T-helper 1 cell treated with Interleukin-12 subunit alpha and Interleukin-12 subunit beta and Interleukin-4 antibody, amounts not matched to agents 30 μg/mL and 1 μg/mL, for 36 hours (primary cell): ENCODE results near the gene GABRA5.

Experiments used
- H3K27ac Mint-ChIP-seq: one replicate; pipeline ENCODE4 v1.8.0; 2021; ENCODE audit warnings: mild to moderate bottlenecking, mixed read lengths
- H3K27me3 Mint-ChIP-seq: one replicate; pipeline ENCODE4 v1.8.0; 2021; ENCODE audit warnings: low read depth, mixed read lengths
- H3K36me3 Mint-ChIP-seq: one replicate; pipeline ENCODE4 v1.8.0; 2021; ENCODE audit warnings: low read depth, mixed read lengths
- H3K4me1 Mint-ChIP-seq: one replicate; pipeline ENCODE4 v1.8.0; 2021; ENCODE audit warnings: low read depth, mixed read lengths
- H3K4me3 Mint-ChIP-seq: one replicate; pipeline ENCODE4 v1.8.0; 2021; ENCODE audit warnings: mild to moderate bottlenecking, moderate library complexity, mixed read lengths
- H3K9me3 Mint-ChIP-seq: one replicate; pipeline ENCODE4 v1.8.0; 2021; ENCODE audit warnings: mixed read lengths

The GABRA5 gene

DNA sequence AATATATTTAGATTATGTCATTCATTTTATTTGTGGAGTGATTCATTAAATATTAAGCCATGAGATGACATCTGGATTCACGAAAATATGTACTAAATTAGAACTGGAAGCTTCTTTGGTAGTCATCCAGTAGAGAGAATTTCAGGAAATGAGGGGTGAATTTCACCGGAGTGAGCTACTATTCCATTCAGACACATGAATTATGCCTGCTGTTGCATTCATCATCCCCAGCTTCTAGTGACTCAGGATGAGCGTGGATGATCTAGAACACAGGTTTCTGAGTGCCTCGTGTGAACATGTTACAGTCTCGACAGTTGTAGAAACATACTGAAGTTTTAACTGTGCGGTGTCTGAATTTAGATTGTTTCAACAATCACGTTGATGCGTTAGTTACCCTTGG lies 61.2 kb downstream of the GABRA5 start:
- H3K4me3 Mint-ChIP-seq = no peak overlapping the region
- no peak overlapping the region for H3K27ac Mint-ChIP-seq
- peaks cover 14% of the 10 kb centered on the region for H3K9me3 Mint-ChIP-seq
- H3K36me3 Mint-ChIP-seq = no peaks in the 10 kb centered on the region
- no peaks in the 10 kb centered on the region for H3K27me3 Mint-ChIP-seq
- H3K4me1 Mint-ChIP-seq = no peaks in the 10 kb centered on the region

- H3K27ac Mint-ChIP-seq = no peak overlapping the region
Observed at GRCh38 chr15:26929588-26929987, 62.7 kb downstream of the GABRA5 start.

DNA sequence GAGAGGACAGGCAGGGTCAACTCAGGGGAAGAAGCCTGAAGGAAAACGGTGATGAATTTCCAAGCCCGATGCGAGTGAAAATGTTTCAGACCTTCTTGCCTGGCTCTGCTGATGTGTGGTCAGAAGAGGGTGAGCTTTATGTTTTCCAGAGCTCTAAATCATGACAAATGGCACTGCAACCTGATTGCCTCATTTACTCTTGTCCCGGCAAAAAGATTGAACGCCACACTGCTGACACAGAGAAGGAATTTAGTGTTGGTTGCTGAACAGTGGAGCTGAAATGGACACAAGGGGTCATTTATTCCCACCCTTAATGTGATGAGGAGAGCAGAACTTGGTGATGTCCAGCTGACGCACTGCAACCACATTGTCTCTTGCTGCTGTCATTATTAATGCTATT lies 68.0 kb downstream of the GABRA5 start:
- H3K36me3 Mint-ChIP-seq = no peaks in the 10 kb centered on the region
- H3K27me3 Mint-ChIP-seq = no peaks in the 10 kb centered on the region
- no peak overlapping the region for H3K4me3 Mint-ChIP-seq
- H3K9me3 Mint-ChIP-seq = peaks cover 19% of the 10 kb centered on the region
- no peaks in the 10 kb centered on the region for H3K4me1 Mint-ChIP-seq
- no peak overlapping the region for H3K27ac Mint-ChIP-seq

More at GRCh38 chr15:26929588-26929987, 62.7 kb downstream of the GABRA5 start:
- Mint-ChIP-seq H3K9me3 (peaks cover 15% of the 10 kb centered on the region), H3K4me3 (no peak overlapping the region), H3K4me1 (no peaks in the 10 kb centered on the region), H3K27me3 (no peaks in the 10 kb centered on the region), H3K36me3 (no peaks in the 10 kb centered on the region)

DNA sequence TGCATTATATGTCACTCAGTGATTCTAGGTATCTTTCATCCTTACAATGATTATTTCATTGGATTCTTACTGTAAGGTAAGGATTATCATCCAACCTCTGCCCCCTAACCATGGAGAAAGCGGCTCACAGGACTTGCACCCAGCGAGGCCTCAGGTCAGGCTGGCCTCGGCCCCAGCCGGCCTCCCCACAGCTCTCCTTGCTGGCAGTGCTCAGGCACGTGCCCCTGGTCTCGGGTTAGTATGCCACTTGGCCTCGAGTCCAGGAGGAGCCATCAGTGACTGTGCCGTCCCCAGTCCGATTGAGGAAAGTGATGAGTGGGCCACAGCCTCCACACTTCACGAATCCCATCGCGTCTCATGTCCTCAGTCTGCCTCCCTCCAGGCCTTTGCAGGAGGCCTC lies 68.5 kb downstream of the GABRA5 start:
- H3K4me1 Mint-ChIP-seq = no peaks in the 10 kb centered on the region
- H3K9me3 Mint-ChIP-seq = peaks cover 16% of the 10 kb centered on the region
- H3K27me3 Mint-ChIP-seq = no peaks in the 10 kb centered on the region
- H3K36me3 Mint-ChIP-seq = no peaks in the 10 kb centered on the region
- H3K4me3 Mint-ChIP-seq = no peak overlapping the region
- H3K27ac Mint-ChIP-seq = no peak overlapping the region

DNA sequence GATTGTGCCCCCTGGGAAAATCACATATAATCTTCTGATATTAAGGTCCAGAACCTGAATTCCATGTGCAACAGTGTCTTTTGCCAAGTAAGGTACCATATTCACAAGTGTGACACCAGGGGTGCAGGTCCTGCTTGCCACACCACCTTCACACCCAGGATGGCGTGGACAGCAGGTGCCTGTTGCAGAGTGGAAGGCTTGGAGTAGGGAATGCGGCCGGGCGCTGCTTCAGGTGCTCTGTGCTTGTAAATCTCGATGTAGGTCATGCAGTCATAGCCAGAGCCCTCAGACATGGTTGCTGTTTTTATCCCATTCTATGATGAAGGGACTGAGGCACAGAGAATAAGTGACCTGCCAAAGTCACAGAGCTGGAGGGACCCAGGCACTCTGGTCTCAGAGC lies 69.6 kb downstream of the GABRA5 start:
- peaks cover 11% of the 10 kb centered on the region for H3K9me3 Mint-ChIP-seq
- H3K27ac Mint-ChIP-seq = no peak overlapping the region
- no peak overlapping the region for H3K4me3 Mint-ChIP-seq

DNA sequence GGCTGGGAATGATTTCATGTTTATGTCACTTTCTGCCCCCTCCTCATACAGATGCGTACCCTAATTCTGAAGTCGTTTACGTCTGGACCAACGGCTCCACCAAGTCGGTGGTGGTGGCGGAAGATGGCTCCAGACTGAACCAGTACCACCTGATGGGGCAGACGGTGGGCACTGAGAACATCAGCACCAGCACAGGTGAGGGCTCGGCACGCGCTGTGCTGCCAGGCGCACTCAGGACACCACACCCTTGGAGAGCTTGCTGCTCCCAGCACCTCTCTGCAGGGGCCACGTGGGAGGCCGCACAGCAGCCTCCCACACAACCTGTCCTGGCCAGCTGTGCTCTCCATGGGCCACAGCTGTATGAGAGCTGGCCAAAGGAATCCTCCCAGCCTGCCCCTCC lies 70.3 kb downstream of the GABRA5 start:
- Mint-ChIP-seq H3K9me3 (peaks cover 7% of the 10 kb centered on the region), H3K27me3 (no peaks in the 10 kb centered on the region), H3K4me1 (no peaks in the 10 kb centered on the region), H3K27ac (no peak overlapping the region), H3K4me3 (no peak overlapping the region), H3K36me3 (no peaks in the 10 kb centered on the region)

More for the DNA sequence above, 69.6 kb downstream of the GABRA5 start:
- Mint-ChIP-seq H3K27me3 (no peaks in the 10 kb centered on the region), H3K36me3 (no peaks in the 10 kb centered on the region), H3K4me1 (no peaks in the 10 kb centered on the region)

GRCh38 chr15:26939398-26939797 lies 72.5 kb downstream of the GABRA5 start:
- no peaks in the 10 kb centered on the region for H3K36me3 Mint-ChIP-seq
- H3K4me3 Mint-ChIP-seq = no peak overlapping the region
- H3K27me3 Mint-ChIP-seq = no peaks in the 10 kb centered on the region
- H3K27ac Mint-ChIP-seq = no peak overlapping the region
- no peaks in the 10 kb centered on the region for H3K4me1 Mint-ChIP-seq
- H3K9me3 Mint-ChIP-seq = peaks cover 13% of the 10 kb centered on the region

GRCh38 chr15:26941489-26941888 lies 74.6 kb downstream of the GABRA5 start:
- Mint-ChIP-seq H3K36me3 (no peaks in the 10 kb centered on the region), H3K27me3 (no peaks in the 10 kb centered on the region), H3K4me1 (no peaks in the 10 kb centered on the region), H3K27ac (no peak overlapping the region), H3K9me3 (peaks cover 27% of the 10 kb centered on the region), H3K4me3 (no peak overlapping the region)

GRCh38 chr15:26943866-26944265 lies 77.0 kb downstream of the GABRA5 start:
- Mint-ChIP-seq H3K27me3 (no peaks in the 10 kb centered on the region), H3K36me3 (no peaks in the 10 kb centered on the region), H3K4me3 (no peak overlapping the region), H3K27ac (no peak overlapping the region), H3K4me1 (no peaks in the 10 kb centered on the region), H3K9me3 (peaks cover 27% of the 10 kb centered on the region)

DNA sequence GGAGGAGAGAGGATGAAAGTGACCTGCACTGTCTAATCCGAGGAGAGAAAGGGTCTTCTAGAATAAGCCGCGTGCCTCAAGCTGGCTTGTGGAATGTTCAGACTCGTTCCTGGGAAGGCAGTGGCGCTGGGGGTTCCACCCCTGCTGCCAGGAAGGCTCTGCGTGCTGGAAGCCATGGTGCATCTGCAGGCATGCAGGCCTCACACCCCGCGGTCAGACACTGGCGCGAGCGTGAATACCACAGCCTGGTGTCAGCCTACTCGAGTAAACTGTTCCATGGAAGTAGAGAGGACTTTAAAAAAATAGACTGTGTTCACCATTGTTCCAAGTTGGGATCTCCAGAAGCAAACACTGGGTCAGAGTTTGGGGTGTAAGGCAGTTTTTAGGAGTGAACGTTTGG lies 78.2 kb downstream of the GABRA5 start:
- H3K27ac Mint-ChIP-seq = no peak overlapping the region
- no peaks in the 10 kb centered on the region for H3K4me1 Mint-ChIP-seq
- peaks cover 23% of the 10 kb centered on the region for H3K9me3 Mint-ChIP-seq
- H3K27me3 Mint-ChIP-seq = no peaks in the 10 kb centered on the region
- no peaks in the 10 kb centered on the region for H3K36me3 Mint-ChIP-seq
- H3K4me3 Mint-ChIP-seq = no peak overlapping the region

DNA sequence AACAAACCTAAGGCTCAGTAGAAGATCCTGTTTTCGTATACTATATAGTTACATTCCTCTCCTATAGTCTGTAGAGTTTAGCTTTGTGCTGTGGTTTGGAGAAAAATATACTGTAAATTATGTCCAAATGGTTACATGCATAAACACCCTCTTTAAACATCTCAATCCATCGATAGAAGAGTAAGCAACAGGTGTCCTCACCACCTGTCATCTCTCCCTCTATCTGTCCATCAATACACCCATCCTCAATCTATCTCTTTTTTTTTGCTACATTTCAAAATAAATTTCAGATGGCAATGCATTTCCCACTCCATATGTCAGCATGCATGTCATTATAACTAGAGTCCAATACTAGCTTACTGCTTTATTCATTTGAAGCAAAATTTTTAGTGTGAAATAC lies 83.1 kb downstream of the GABRA5 start:
- Mint-ChIP-seq H3K9me3 (peaks cover 25% of the 10 kb centered on the region), H3K27me3 (no peaks in the 10 kb centered on the region), H3K36me3 (no peaks in the 10 kb centered on the region), H3K27ac (no peak overlapping the region), H3K4me1 (no peaks in the 10 kb centered on the region), H3K4me3 (no peak overlapping the region)

DNA sequence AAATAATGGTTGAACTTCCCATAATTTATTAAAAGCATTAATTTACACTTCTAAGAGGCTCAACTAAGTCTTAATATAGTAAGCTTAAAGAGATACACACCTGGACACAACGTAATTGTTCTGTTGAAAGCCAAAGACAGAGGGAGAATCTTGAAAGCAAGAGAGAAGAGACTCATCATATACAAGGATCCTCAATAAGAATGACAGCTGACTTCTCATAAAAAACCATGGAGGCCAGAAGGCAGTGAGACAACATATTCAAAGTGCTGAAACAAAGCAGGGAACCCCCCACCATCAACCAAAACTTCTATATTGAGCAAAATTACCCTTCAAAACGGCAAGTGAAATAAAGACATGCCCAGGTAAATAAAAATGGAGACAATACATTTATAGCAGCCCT lies 87.5 kb downstream of the GABRA5 start:
- Mint-ChIP-seq H3K27me3 (no peaks in the 10 kb centered on the region), H3K27ac (no peak overlapping the region), H3K4me1 (no peaks in the 10 kb centered on the region), H3K36me3 (no peaks in the 10 kb centered on the region), H3K4me3 (no peak overlapping the region), H3K9me3 (peaks cover 18% of the 10 kb centered on the region)

GRCh38 chr15:26967719-26968269 lies 100.9 kb downstream of the GABRA5 start:
- no peaks in the 10 kb centered on the region for H3K9me3 Mint-ChIP-seq
- H3K4me1 Mint-ChIP-seq = no peaks in the 10 kb centered on the region

DNA sequence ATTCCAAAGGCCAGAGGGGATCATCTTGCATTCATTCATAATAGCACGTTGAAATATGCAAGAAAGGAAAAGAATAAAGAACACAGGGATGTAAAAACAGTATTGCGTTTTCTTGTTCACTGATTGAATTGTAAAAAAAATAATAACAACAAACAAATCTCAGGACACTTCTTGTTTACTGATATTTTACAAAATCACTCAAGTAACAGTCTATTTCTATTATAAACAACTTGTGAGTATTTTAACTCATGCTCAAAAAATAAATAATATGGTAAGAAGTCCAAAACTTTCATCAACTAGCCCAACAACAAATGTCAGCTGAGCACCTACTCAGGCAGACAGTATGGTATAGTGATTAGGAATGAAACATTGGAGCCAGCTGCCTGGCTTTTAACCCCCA lies 101.9 kb downstream of the GABRA5 start:
- Mint-ChIP-seq H3K27ac (no peak overlapping the region), H3K36me3 (no peaks in the 10 kb centered on the region), H3K9me3 (no peaks in the 10 kb centered on the region), H3K4me3 (no peak overlapping the region), H3K4me1 (no peaks in the 10 kb centered on the region), H3K27me3 (peaks cover 17% of the 10 kb centered on the region)

More at GRCh38 chr15:26967719-26968269, 100.9 kb downstream of the GABRA5 start:
- Mint-ChIP-seq H3K4me3 (no peak overlapping the region), H3K36me3 (no peaks in the 10 kb centered on the region), H3K27ac (no peak overlapping the region), H3K27me3 (peaks cover 17% of the 10 kb centered on the region)

DNA sequence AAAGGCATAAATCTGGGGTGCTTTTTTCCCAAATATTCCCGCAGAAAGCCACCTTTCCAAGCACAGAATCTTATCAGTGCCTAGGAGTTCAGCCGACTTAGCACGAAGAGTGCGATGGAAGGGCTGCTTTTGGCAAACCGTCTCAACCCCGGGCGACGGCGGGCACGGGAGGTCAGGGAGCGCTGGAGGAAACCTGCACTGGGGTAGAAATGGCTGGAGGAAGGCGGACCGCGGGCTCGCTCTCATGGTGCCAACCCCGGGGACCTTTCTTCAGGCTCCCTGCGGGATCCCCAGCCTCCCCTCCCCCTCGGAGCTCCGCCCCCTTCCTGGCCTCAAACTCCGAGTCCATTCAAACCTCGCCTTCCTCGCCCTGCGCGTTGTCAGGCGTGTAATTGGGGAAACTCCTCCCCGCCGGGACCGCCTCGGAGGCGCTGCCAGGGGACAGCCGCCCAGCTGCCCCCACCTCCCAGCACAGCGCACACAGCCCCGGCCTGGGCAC lies 103.9 kb downstream of the GABRA5 start, which contains the start of gene GABRG3:
GABRG3 (plus strand) TSS at position 470 of the 499 bp plus-strand sequence.
- Mint-ChIP-seq H3K36me3 (no peaks in the 10 kb centered on the region), H3K27me3 (peaks cover 17% of the 10 kb centered on the region), H3K9me3 (no peaks in the 10 kb centered on the region), H3K4me3 (no peak within 1 kb of the TSS), H3K4me1 (no peaks in the 10 kb centered on the region), H3K27ac (no peak within 1 kb of the TSS)
